Measurements from ENCODE around the gene NMT1.

Gene NMT1

DNA sequence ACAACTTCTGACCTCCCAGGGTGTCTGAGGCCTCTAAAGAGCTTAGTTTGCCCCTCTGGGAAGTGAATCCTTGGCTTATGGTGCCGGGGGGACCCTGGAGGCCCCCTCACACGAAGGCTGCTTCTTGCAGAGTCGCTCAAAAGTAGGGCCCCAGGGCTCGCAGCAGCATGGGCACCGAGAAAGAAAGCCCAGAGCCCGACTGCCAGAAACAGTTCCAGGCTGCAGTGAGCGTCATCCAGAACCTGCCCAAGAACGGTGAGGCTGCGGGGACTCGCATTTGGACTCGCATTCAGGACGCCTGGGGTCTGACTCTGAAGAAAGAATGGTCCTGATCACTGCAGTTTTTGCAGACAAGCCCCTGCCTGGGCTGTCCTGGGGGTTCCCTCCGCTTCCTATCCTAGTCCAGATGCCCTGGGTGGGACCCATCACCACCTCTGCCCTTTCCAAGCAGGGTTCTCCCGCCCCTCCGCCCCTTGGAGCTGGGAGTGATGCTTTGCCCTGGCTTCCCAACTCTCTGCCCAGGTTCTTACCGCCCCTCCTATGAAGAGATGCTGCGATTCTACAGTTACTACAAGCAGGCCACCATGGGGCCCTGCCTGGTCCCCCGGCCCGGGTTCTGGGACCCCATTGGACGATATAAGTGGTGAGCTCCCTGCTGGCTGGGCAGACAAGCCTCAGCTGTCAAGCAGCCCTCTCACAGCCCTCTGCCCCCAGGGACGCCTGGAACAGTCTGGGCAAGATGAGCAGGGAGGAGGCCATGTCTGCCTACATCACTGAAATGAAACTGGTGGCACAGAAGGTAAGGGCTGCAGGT lies 75.1 kb downstream of the NMT1 start:
- DNase-seq (ENCODE audit: low read depth): no peak

DNA sequence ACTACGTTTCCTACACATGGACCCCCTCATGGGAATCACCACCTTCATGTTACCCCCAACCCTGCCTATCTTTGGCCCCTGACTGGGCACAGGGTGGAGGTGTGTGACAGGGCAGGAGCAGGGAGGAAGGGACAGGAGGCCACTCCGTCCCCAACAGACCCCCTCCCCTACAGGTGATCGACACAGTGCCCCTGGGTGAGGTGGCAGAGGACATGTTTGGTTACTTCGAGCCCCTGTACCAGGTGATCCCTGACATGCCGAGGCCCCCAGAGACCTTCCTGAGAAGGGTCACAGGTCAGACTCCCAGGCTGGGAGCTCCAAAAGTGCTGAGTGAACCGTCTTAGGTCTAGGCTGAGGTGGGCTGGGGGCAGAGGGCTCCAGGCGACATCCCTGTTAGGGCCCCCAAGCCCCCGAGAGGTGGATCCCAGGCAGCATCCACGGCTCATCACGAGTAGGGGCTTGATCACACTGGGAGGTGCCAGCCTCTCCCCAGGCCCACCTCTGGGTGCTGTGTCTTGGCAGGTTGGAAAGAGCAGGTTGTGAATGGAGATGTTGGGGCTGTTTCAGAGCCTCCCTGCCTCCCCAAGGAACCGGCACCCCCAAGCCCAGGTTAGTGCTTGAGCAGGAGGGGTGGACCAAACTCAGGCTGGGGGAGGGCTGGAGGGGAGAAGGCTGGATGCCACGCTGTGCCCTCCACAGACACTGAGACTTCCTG lies 75.9 kb downstream of the NMT1 start:
- DNase-seq (ENCODE audit: low read depth): no peak

DNA sequence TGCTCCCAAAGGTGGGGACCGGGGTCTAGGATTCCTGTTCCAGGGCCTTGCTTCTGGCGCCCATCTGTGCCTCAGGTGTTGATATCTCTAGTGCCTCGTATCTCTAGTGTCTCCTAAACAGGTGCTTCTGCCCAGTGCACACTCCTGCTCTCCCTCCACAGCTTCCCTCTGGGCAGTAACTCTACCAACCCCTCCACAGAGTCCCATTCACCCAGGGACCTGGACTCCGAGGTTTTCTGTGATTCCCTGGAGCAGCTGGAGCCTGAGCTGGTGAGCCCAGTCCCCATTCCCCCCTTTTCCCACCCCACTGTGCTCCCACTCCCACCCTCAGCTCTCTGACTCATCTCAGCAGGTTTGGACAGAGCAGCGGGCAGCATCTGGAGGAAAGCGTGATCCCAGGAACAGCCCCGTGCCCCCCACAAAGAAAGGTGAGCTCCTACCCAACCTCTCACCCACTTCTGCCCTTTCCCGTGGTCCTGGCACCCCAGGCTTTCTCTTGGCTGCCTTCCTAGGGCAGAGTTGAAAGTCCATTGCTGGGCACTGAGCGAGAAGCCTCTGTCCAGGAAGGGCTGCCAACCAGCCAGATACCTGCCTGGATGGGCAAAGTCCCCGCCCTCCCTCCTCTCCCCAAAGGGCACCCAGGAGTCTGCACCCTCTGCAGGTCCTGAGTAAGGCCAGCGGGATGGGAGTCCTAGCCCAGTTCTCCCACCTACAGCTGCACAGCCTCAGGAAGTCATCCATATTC lies 76.6 kb downstream of the NMT1 start:
- DNase-seq (ENCODE audit: low read depth): no peak

DNA sequence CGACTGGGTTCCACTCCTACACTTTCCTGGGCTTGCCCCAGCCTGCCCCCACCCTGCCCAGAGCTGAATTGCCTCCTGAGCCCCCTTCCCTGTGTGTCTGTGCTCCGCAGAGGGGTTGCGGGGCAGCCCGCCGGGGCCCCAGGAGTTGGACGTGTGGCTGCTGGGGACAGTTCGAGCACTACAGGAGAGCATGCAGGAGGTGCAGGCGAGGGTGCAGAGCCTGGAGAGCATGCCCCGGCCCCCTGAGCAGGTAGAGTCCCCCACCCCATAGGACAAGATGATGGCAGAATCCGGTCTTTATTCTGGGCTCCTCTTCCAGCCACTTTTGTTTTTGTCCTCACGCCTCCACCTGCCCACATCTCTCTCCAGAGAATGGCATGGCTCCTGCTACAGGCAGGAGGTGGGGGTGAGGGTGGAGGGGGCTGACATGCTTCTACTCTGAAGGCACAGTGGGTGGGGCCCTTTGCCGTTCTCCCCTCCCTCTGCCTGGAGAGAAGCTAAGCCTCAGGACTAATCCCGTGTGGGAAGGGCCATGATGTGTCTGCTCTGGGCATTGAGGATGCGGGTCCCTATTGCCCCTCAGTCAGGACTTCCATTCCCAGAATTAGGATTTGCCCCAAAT lies 77.9 kb downstream of the NMT1 start:
- DNase-seq (ENCODE audit: low read depth): no peak

DNA sequence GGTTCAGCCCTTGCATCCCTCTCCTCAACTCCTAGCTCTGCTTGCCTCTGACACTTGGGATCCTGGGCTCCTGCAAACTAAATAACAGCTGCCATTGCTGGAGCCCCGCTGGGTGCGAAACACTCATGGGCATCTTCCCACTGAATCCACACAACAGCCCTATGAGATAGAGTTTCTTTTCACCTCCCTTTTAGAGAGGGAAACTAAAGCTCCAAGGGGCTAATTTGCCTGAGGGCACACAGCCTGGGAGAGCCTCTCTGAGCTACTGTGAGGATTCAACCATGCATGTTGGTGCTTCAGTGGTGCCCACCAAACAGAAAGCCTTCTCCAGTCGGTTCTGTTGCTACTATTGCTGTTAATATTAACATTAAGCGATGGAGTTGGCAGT lies 78.4 kb downstream of the NMT1 start:
- DNase-seq (ENCODE audit: low read depth): no peak

DNA sequence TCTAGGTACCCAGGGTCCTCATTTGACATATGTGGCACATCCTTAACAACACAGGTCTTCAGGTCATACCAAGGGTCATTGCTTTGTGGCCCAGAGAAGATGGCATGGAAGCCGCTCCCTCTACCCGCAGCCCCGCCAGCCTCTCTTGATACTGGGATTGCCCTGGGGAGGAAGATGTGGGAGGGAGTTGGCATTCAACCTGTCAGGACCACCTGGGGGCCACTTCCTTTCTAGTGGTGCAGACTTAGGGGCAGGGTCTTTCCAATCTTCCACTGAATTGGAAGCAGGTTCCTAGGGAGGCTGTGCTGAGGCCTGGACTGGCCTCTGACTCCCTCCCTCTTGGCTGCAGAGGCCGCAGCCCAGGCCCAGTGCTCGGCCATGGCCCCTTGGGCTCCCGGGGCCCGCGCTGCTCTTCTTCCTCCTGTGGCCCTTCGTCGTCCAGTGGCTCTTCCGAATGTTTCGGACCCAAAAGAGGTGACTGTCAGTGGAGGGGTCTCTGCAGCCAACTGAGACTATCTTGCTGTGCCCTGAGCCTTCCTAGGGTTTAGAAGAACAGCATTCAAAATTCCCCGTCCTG lies 82.1 kb downstream of the NMT1 start:
- DNase-seq (ENCODE audit: low read depth): no peak

DNA sequence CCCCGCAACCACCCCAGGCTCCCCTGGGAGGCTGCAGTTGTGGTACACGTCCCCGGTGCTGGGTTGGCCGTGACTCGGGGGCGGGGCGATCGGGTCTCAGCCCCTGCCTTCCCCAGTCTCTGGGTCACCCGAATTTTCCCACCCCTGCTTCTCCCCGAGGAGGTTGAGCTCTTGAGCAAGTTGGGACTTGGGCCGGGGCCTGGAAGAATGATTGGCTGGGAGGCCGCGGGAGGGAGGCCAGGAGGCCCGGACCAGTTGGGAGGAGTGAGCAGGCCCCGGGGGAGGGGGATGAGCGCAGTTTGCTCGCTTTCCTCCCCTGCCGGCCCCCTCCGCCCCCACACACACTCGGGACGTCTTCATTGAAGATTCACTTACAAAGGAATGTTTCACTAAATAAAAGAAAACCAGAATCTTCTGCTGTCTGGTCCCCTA lies 82.7 kb downstream of the NMT1 start:
- peak; percentile 86 for DNase-seq (ENCODE audit: low read depth)

DNA sequence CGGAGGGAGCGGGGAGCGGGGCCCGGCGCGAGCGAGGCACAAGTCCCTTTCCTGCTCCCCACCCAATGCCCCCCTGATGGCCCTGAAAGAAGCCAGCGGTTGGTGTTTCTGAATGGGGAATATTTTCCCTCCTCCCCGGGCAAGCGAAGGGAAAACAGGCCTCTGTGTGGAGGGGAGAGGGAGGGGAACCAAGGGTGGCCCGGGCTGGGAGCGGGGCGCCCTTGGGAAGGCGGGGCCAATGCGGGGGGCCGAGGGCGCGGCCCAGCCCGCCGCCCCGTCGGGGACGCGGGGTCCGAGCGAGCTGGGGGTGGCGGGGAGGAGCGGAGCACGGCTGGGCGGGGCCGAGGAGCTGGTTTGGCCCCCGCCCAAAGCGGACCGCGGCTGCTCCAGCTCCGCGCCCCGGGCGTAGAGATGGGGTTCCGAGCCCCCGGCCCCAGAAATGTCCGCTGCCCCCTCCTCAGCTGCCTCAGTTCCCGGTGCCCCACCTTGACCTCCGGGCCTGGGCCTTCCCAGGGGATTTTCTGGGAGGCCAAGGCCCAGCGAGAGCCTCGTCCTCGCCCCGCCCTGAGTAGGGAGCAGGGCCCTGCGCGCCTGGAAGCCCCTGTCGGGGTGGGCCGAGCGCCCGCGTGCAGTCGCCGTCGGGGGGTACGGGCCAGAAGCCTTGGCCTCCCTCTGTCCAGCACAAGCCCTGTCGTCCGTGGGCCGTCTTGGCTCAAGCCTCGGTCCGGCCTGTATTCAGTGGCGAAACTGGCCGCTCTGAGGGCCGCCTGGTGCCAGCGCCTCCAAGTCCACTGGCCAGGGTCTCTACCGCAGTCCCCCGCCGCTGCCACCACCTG lies 83.3 kb downstream of the NMT1 start:
- DNase-seq (ENCODE audit: low read depth): no peak

DNA sequence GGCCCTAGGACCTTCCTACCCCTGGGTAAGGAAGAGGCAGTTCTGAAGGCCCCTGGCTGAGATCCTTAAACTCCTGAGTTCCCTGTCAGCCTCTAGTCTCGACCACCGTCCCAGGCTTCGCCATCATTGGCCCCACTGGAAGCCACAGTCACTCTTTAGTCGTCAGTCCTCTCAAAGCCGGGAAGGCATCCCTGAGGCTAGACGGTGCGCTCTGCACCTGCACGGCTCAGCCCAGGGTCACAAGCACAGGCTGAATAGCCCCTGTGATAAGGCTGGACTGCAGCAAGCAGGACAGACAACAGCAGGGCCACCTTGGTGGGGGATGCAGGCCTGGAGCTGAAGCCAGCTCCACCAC lies 83.9 kb downstream of the NMT1 start:
- DNase-seq (ENCODE audit: low read depth): no peak

DNA sequence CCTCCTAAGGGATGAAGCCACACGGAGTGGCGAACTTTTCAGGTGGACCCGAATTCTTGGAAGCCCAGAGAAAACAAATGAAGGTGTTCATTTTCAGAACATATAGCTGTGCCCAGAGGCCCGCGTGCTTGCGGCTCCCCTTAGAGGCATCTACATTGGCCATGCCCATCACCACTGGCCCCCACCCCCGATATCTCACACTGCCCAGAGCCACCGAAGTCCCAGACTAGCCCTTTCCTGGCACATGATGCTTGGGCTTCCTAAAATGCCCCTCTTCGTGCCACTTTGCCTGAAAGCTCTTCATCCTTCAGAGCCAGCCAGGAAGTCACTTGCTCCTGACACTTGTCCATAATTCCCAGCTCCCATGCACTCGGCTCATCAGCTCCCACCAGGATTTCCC lies 85.0 kb downstream of the NMT1 start:
- DNase-seq (ENCODE audit: low read depth): no peak

DNA sequence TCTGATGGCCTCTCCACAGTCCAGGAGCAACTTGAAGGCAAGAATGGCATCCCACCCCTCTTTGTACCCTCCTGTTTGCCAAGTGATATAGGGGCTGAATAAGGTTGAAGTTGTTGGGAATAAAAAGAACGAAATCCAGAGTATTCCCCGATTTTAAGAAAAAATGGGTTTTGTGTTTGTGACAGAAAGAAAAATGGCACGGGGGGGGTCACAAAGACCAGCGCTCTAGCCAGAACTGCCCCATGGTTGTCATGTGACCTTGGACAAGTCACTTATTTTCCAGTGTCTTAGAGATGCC lies 85.4 kb downstream of the NMT1 start:
- no peak for DNase-seq (ENCODE audit: low read depth)

DNA sequence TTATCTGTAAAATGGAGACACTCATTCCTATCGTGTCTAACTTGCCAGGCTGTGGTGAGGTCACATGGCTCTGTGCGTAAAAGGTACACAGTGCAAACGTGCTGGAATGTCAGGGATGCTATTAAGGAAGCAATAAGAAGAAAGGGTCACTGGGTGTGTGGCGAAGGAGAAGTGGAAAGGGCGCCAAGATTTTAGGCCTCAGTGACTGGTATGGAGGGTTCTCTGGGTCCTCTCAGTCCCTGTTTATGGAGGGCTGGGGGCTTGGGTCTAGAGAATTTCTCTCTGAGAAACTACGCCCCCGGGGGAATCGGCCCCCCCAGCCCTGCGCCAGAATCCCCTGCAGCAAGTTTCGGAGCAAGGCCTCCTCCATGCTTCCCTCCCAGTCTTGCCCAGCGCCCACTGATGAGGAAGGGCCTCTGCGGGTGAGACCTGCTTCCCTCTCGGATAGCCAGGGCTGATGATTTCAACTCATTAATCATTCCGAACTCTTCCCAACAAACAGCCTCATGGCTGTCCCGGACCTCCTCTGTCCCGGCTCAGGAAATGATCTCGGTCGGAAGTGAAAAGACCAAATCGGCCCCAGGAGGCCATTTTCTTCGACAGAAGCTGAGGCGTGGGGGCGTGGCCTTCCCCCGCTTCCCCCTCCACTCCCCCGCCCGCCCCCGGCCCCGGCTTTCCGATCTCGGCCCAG lies 85.9 kb downstream of the NMT1 start:
- peak; percentile 95 for DNase-seq (ENCODE audit: low read depth)

DNA sequence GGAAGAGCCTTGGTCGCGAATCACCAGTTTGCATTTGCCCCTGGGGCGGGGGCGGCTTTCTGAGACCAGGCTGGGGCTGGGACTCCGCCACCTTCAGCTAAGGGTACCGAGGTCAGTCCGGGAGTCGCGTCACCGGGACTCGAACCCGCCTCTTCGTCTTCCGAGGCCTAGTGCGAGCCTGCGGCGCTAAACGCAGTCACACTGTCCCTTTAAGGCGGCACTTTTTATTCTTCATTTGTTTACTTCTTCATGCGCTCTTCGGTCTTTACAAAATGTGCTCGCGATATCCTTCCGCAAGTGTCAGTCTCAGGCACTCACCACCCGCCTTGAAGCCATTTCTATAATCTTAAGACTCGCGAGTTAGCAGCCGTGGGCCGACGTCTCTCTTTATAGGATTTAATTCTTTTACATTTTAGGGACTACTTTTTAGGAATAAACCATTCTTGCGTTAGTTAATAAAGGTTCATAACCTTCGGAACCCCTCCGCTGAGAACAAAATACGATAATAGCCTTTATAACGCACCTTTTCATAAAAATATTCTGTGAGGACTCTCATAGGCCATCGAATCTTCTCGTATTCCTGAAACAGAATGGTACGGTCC lies 86.6 kb downstream of the NMT1 start:
- DNase-seq (ENCODE audit: low read depth): peak; percentile 97

DNA sequence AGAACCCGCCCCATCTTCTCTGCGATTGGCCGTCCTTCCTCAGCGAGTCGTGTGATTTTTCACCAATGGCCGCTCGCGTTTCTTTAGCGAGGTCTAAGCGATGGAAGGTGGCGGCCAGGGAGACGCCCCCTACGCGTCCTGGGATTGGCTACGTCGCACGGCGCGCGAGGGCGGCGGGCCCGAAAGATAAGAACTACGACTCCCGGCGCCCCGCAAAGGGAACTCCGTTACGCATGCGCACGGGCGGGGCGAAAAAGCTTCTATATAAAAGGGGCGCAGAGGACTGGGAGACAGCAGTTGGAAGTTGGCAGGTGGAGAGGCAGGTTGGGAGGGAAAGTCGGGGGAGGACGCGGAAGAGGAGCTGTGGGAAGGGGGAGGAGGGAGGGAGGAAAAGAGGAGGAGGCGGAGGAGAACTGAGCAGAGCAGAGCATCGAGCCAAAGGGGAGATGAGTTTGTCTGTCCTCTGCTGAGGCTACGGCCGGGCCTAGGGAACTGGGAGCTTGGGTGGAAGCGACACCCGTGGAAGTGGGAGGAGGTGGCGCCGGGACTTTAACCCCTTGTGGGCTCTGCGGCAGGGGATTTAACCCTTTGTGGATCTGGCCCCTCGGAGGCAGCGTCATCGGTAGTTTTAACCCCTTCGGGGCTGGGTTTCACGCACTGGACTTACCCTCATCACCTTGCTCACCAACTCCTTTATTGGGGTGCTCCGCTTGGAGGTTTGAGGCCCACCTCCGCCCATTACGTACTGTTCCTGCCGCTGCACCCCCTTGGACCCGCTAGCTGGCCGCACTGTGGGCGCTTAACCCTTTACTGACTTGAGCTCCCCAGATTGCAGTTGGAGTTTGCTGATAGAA lies 87.3 kb downstream of the NMT1 start, which contains the start of gene HEXIM1:
Gene HEXIM1 (plus strand): TSS at position 293 of the 854 bp plus-strand sequence. CDS start 716 bp downstream, outside the sequence.
- DNase-seq (ENCODE audit: low read depth): peak; percentile 99

DNA sequence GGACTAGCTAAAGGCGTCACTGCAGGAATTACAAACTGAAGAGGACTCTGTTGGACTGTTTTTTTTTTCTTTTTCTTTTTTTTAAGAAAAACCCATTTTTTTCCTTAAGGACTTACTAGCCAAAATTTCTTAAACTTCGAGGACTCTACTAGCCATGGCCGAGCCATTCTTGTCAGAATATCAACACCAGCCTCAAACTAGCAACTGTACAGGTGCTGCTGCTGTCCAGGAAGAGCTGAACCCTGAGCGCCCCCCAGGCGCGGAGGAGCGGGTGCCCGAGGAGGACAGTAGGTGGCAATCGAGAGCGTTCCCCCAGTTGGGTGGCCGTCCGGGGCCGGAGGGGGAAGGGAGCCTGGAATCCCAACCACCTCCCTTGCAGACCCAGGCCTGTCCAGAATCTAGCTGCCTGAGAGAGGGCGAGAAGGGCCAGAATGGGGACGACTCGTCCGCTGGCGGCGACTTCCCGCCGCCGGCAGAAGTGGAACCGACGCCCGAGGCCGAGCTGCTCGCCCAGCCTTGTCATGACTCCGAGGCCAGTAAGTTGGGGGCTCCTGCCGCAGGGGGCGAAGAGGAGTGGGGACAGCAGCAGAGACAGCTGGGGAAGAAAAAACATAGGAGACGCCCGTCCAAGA lies 88.0 kb downstream of the NMT1 start:
- DNase-seq (ENCODE audit: low read depth): peak; percentile 71

DNA sequence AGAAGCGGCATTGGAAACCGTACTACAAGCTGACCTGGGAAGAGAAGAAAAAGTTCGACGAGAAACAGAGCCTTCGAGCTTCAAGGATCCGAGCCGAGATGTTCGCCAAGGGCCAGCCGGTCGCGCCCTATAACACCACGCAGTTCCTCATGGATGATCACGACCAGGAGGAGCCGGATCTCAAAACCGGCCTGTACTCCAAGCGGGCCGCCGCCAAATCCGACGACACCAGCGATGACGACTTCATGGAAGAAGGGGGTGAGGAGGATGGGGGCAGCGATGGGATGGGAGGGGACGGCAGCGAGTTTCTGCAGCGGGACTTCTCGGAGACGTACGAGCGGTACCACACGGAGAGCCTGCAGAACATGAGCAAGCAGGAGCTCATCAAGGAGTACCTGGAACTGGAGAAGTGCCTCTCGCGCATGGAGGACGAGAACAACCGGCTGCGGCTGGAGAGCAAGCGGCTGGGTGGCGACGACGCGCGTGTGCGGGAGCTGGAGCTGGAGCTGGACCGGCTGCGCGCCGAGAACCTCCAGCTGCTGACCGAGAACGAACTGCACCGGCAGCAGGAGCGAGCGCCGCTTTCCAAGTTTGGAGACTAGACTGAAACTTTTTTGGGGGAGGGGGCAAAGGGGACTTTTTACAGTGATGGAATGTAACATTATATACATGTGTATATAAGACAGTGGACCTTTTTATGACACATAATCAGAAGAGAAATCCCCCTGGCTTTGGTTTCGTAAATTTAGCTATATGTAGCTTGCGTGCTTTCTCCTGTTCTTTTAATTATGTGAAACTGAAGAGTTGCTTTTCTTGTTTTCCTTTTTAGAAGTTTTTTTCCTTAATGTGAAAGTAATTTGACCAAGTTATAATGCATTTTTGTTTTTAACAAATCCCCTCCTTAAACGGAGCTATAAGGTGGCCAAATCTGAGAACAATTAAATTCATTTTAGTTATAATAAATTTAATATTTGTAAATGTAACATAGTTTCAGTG lies 88.8 kb downstream of the NMT1 start:
- peak; percentile 69 for DNase-seq (ENCODE audit: low read depth)

All from amniotic epithelial cell (primary cell).